Astrocyte (in vitro differentiated cells and primary cell): ENCODE results near the gene LRRC7.

Experiments
- EZH2 ChIP-seq: IDR thresholded peaks from 2 replicates; pipeline ENCODE4 v1.6.1; 2012; ENCODE audit warnings: mild to moderate bottlenecking, low read length, inconsistent platforms; ENCODE audit not compliant: insufficient read depth
- TF ChIP-seq, protein P1 (sequence below): IDR thresholded peaks from 2 replicates; pipeline ENCODE4 v1.5.1; 2011; ENCODE audit warnings: low read depth, mild to moderate bottlenecking, inconsistent platforms, low read length, moderate library complexity; ENCODE audit not compliant: insufficient read depth

DNA sequence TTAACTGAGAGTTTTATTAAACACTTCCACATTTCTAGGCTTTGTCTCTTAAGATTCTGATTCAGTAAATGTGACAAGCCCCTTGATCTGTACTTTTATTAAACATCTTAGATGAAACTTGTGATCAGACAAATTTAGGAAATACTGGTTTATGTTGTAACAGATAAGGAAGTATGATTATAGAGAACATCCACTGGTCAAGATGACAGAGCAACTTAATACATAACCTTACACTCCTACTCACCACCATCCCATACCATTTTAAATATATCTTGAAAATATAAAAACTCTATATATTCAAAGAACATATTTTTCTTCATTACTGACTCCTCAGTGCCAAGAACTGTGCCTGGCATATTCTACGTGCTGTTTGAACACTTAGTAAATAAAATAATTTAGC, 420.2 kb downstream of the LRRC7 start:
- no peak for TF ChIP-seq EZH2
- TF ChIP-seq, protein P1, sequence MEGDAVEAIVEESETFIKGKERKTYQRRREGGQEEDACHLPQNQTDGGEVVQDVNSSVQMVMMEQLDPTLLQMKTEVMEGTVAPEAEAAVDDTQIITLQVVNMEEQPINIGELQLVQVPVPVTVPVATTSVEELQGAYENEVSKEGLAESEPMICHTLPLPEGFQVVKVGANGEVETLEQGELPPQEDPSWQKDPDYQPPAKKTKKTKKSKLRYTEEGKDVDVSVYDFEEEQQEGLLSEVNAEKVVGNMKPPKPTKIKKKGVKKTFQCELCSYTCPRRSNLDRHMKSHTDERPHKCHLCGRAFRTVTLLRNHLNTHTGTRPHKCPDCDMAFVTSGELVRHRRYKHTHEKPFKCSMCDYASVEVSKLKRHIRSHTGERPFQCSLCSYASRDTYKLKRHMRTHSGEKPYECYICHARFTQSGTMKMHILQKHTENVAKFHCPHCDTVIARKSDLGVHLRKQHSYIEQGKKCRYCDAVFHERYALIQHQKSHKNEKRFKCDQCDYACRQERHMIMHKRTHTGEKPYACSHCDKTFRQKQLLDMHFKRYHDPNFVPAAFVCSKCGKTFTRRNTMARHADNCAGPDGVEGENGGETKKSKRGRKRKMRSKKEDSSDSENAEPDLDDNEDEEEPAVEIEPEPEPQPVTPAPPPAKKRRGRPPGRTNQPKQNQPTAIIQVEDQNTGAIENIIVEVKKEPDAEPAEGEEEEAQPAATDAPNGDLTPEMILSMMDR, result no peak
